Mammary epithelial cell (primary cell): Measurements from ENCODE around the gene FFAR4.

ENCODE experiments used
- CTCF ChIP-seq, 2 donors: IDR thresholded peaks in 1 of 2; conservative IDR thresholded peaks in 1 of 2; 2 replicates each; pipeline ENCODE4 v1.5.1; 2011 to 2012; ENCODE audit warnings: inconsistent platforms in 2 of 2, low read length in 2 of 2, mild to moderate bottlenecking in 2 of 2, control low read depth in 1 of 2, low read depth in 1 of 2; ENCODE audit not compliant: insufficient read depth in 1 of 2; ENCODE audit errors: extremely low read depth in 1 of 2
- EZH2 ChIP-seq: IDR thresholded peaks from 2 replicates; pipeline ENCODE4 v1.6.1; 2012; ENCODE audit warnings: low read length, inconsistent platforms, borderline replicate concordance

- TF ChIP-seq EZH2, result no peak
- no peak for TF ChIP-seq CTCF (conservative IDR thresholded peaks at IDR 0.05 in 1 of 2, IDR thresholded peaks at IDR 0.05 in 1 of 2; ENCODE audit: extremely low read depth in 1 of 2, insufficient read depth in 1 of 2, low read depth in 1 of 2, low read length in 2 of 2)
Observed at GRCh38 chr10:93622942-93623341, 56.5 kb downstream of the FFAR4 start.
